ENCODE results near the gene PPT1.

The PPT1 gene

GRCh38 chr1:40092241-40092640, 4.8 kb downstream of the PPT1 start:
- no peak for DNase-seq

GRCh38 chr1:40090652-40091355, 6.2 kb downstream of the PPT1 start:
- DNase-seq = no peak

- peak; percentile 30 for DNase-seq
These were observed 12.3 kb downstream of the PPT1 start for GRCh38 chr1:40084750-40085149.

- DNase-seq = no peak
These were observed 15.2 kb downstream of the PPT1 start for GRCh38 chr1:40081871-40082270.

GRCh38 chr1:40079774-40080400, 17.2 kb downstream of the PPT1 start:
- no peak for DNase-seq

GRCh38 chr1:40078512-40079333, 18.3 kb downstream of the PPT1 start:
- peak; percentile 43 for DNase-seq

- no peak for DNase-seq
These were observed 20.1 kb downstream of the PPT1 start for GRCh38 chr1:40076895-40077312.

- DNase-seq = no peak
These were observed 21.8 kb downstream of the PPT1 start for GRCh38 chr1:40075266-40075665.

- DNase-seq = no peak
These were observed 24.0 kb downstream of the PPT1 start for GRCh38 chr1:40073062-40073461.

GRCh38 chr1:40072142-40072541, 24.9 kb downstream of the PPT1 start:
- no peak for DNase-seq

GRCh38 chr1:40067851-40068250, 29.2 kb downstream of the PPT1 start:
- DNase-seq = no peak

GRCh38 chr1:40067023-40067422, 30.0 kb downstream of the PPT1 start:
- DNase-seq = no peak

- DNase-seq = no peak
These were observed 32.1 kb downstream of the PPT1 start for GRCh38 chr1:40064797-40065499.

- DNase-seq = no peak
These were observed 36.9 kb downstream of the PPT1 start for GRCh38 chr1:40059960-40060750.

GRCh38 chr1:40059338-40059959, 37.6 kb downstream of the PPT1 start:
- DNase-seq = no peak

- no peak for DNase-seq
These were observed 38.4 kb downstream of the PPT1 start for GRCh38 chr1:40058453-40059337.

- DNase-seq = no peak
These were observed 39.0 kb downstream of the PPT1 start for GRCh38 chr1:40058097-40058452.

GRCh38 chr1:40057310-40058030, 39.6 kb downstream of the PPT1 start:
- DNase-seq = no peak

GRCh38 chr1:40056519-40057309, 40.3 kb downstream of the PPT1 start:
- DNase-seq = no peak
